Measurements from ENCODE around the gene APOL4.

DNA sequence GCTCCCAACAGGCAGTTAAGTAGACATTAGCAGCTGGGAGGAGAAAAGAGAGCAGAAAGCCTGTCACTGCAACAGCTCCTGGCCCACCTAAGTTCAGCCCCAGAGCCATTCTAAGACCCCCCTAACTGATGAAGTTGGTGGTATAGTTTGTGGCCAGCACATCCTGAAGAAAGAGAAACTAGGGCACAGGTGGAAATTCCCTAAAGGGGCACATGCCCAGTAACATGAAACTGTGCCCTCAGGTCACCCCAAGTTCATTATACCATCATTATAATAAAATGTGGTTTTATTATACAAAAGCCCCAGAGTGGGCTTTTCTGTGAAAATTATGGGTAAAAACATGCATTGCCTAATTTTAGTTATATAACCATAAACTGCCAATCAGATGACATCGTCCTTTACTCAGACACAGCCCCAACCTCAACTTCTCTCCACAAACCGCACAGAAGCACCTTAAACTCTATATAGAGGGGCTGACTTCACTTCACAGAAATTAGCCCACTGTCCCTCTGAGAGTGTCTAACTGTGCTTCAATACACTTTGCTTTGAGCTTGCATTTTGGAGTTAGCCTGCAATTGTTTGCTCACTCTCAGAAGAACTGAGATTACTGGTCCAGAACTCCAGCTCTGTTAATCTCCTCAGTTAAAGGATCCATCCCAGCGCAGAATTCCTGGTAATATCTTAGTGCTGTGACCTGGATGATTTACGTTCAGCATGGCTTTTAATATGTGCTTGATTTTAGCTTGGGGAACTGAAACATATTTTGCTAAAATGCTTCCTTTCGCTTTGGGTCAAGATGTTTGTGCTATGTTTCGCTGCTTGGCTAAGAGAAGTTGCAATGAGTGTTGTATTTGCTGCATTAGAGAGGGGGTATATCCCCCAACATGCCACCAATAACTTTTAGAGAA, 39.2 kb downstream of the APOL4 start:
- TF ChIP-seq, protein P1, sequence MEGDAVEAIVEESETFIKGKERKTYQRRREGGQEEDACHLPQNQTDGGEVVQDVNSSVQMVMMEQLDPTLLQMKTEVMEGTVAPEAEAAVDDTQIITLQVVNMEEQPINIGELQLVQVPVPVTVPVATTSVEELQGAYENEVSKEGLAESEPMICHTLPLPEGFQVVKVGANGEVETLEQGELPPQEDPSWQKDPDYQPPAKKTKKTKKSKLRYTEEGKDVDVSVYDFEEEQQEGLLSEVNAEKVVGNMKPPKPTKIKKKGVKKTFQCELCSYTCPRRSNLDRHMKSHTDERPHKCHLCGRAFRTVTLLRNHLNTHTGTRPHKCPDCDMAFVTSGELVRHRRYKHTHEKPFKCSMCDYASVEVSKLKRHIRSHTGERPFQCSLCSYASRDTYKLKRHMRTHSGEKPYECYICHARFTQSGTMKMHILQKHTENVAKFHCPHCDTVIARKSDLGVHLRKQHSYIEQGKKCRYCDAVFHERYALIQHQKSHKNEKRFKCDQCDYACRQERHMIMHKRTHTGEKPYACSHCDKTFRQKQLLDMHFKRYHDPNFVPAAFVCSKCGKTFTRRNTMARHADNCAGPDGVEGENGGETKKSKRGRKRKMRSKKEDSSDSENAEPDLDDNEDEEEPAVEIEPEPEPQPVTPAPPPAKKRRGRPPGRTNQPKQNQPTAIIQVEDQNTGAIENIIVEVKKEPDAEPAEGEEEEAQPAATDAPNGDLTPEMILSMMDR (IDR thresholded peaks at IDR 0.05), result no peak
- no peak for TF ChIP-seq EZH2 (IDR thresholded peaks at IDR 0.05)

Measured in neural progenitor cell (in vitro differentiated cells).